EL (cell line): ENCODE measurements around the gene DYNLL1.
"Not testable (repeated sequence)": the region's sequence is repeated elsewhere in the genome, so short reads cannot be mapped to it uniquely, and the experiment has no call there.

Experiments used
- DNase-seq: peaks from one replicate; pipeline ENCODE4 v3.0.0-alpha.2; 2016

The DYNLL1 gene

GRCh38 chr12:120495731-120496412, at the start of gene DYNLL1:
TSS of gene DYNLL1 (plus strand) at chr12:120496113. CDS start at chr12:120496422, 309 bp downstream.
- DNase-seq, result peak; percentile 96

- DNase-seq, result not testable (repeated sequence)
Measured at GRCh38 chr12:120446844-120447178, 49.1 kb upstream of the DYNLL1 start.

- no peak for DNase-seq
Measured at GRCh38 chr12:120447992-120448391, 47.9 kb upstream of the DYNLL1 start.

- DNase-seq, result not testable (repeated sequence)
Measured at GRCh38 chr12:120452524-120452923, 43.4 kb upstream of the DYNLL1 start.

- DNase-seq, result no peak
Measured at GRCh38 chr12:120453060-120453750, 42.7 kb upstream of the DYNLL1 start.

GRCh38 chr12:120453977-120454376, 41.9 kb upstream of the DYNLL1 start:
- peak; percentile 32 for DNase-seq

GRCh38 chr12:120455302-120455701, 40.6 kb upstream of the DYNLL1 start:
- no peak for DNase-seq

- DNase-seq, result no peak
Measured at GRCh38 chr12:120457133-120457532, 38.8 kb upstream of the DYNLL1 start.

GRCh38 chr12:120460157-120460556, 35.8 kb upstream of the DYNLL1 start:
- no peak for DNase-seq

- DNase-seq, result no peak
Measured at GRCh38 chr12:120462099-120462640, 33.7 kb upstream of the DYNLL1 start.

- no peak for DNase-seq
Measured at GRCh38 chr12:120463712-120464111, 32.2 kb upstream of the DYNLL1 start.

- no peak for DNase-seq
Measured at GRCh38 chr12:120465756-120466155, 30.2 kb upstream of the DYNLL1 start.

- DNase-seq, result peak; percentile 62
Measured at GRCh38 chr12:120466560-120467315, 29.2 kb upstream of the DYNLL1 start.

GRCh38 chr12:120467439-120467838, 28.5 kb upstream of the DYNLL1 start:
- DNase-seq, result no peak

GRCh38 chr12:120468325-120468820, 27.5 kb upstream of the DYNLL1 start:
- DNase-seq, result peak; percentile 65

GRCh38 chr12:120468821-120469449, 27.0 kb upstream of the DYNLL1 start:
- DNase-seq, result no peak

GRCh38 chr12:120469450-120470149, 26.3 kb upstream of the DYNLL1 start, which contains the start of gene SRSF9:
TSS of gene SRSF9 (minus strand) at chr12:120469748. CDS start at chr12:120469609, 139 bp downstream.
- DNase-seq, result peak; percentile 95

- peak; percentile 29 for DNase-seq
Measured at GRCh38 chr12:120470150-120470784, 25.6 kb upstream of the DYNLL1 start.

GRCh38 chr12:120472521-120472920, 23.4 kb upstream of the DYNLL1 start:
- DNase-seq, result no peak

GRCh38 chr12:120473807-120474615, 21.9 kb upstream of the DYNLL1 start:
- DNase-seq, result no peak

- peak; percentile 93 for DNase-seq
Measured at GRCh38 chr12:120474616-120474960, 21.3 kb upstream of the DYNLL1 start.
